Measurements from ENCODE around the gene DDX54. TPM values are rescaled to one million over a fixed set of nuclear protein-coding genes. Genes with fewer than 3 reads are reported as not detected.
A peak's percentile ranks its signal among the peaks of the same experiment; 100 is the strongest.
"Not testable (repeated sequence)": the region's sequence is repeated elsewhere in the genome, so short reads cannot be mapped to it uniquely, and the experiment has no call there.

Gene DDX54
- total RNA-seq, 1 experiment from 2014 or later: 61.9 TPM

DNA sequence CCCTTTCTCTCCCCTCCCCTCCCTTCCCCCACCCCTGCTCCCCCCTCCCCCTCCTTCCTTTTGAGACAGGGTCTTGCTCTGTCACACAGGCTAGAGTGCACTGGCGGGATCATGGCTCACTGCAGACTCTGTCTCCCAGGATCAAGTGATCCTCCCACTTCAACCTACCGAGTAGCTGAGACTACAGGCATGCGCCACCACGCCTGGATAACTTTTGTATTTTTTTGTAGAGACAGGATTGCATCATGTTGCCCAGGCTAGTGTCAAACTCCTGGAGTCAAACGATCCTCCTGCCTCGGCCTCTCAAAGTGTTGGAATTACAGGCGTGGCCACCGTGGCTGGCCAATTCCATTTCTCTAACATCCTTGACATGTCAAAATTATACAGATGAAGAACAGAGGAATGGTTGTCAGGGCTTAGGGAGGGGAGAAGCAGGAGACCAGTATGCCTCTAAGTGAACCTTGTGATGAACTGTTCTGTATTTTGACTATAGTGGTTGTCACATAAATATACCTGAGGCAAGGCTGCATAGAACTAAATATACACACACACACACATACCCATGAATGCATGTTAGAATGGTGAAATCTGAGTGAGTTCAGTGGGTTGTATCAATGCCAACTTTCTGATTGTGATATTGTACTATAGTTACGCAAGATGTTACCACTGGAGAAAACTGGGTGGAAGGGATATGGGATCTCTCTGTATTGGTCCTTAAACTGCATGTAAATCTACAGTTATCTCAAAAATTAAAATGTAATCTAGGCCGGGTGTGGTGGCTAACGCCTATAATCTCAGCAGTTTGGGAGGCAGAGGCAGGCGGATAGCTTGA lies 39.3 kb downstream of the DDX54 start:
- no peak for DNase-seq (ENCODE audit: extremely low read depth, low read depth)

GRCh38 chr12:113144806-113145205 lies 40.5 kb downstream of the DDX54 start:
- no peak for DNase-seq (ENCODE audit: extremely low read depth, low read depth)

- no peak for DNase-seq (ENCODE audit: extremely low read depth, low read depth)
Measured at GRCh38 chr12:113143959-113144358, 41.3 kb downstream of the DDX54 start.

- no peak for DNase-seq (ENCODE audit: extremely low read depth, low read depth)
Measured at GRCh38 chr12:113142886-113143332, 42.4 kb downstream of the DDX54 start.

DNA sequence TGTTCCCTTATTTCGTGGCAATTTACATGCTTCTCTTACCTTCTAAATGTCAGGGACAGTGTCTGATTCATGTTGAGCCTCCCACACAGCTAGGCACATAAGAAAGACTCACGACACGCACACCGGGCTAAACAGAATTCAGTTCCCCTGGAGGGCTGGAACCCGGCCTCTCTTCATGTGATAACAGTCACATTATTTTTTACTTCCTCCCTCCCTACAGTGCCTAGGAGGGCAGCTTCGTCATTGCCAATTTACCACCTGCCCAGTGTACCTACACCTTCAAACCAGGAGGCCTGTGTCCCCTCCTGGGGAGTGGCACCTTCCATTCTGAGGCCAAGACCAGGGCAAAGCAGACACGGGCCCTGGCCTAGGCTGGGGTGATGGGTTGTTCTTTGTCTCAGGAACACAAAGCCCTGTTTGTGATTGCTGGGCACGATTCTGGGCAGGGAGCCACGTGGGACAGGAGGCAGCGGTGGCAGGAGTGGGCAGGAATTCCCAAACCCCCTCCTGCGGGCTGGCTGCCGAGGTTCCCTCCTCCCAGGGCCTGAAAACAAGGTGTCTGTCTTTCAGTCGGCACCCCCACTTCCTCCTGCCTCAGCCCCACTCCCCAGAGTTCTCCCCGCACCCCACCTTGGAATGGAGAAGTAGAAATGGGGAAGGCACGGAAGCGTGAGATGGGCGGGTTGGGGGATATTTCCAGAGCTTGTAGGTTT lies 42.9 kb downstream of the DDX54 start:
- no peak for DNase-seq (ENCODE audit: extremely low read depth, low read depth)

DNA sequence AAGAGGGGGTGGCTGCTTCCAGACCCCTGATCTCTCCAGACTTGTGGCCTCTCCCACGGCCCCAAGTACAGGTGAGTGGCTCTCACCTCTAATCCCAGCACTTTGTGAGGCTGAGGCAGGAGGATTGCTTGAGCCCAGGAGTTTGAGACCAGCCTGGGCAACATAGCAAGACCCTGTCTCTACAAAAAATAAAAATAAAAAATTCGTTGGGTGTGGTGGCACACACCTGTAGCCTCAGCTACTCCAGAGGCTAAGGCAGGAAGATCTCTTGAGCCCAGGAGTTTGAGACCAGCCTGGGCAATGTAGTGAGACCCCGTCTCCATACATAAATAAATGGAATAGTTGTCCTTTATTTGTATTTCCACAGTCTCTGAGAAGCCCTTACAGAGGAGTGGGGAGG lies 43.6 kb downstream of the DDX54 start:
- DNase-seq (ENCODE audit: extremely low read depth, low read depth): not testable (repeated sequence)

- DNase-seq (ENCODE audit: extremely low read depth, low read depth): no peak
Measured at GRCh38 chr12:113140706-113141105, 44.6 kb downstream of the DDX54 start.

DNA sequence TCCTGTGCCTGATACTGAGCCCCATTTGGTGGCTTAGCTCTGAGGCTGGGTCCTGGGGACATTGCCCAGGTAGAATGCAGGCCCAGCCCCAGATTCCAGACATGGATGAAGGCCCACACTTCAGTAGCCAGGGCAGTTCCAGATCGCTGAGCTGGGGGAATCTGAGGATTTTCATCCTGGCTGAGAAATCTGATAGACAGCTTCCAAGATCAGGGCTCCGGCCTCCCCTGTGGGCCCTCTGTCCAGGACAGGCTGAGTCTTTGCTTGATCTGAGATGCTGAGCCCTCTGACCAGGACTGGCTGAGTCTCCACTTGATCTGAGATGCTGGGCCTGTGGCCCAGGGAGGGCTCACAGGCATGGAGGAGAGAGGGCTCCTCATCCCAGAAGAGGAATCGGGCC lies 46.5 kb downstream of the DDX54 start:
- no peak for DNase-seq (ENCODE audit: extremely low read depth, low read depth)

DNA sequence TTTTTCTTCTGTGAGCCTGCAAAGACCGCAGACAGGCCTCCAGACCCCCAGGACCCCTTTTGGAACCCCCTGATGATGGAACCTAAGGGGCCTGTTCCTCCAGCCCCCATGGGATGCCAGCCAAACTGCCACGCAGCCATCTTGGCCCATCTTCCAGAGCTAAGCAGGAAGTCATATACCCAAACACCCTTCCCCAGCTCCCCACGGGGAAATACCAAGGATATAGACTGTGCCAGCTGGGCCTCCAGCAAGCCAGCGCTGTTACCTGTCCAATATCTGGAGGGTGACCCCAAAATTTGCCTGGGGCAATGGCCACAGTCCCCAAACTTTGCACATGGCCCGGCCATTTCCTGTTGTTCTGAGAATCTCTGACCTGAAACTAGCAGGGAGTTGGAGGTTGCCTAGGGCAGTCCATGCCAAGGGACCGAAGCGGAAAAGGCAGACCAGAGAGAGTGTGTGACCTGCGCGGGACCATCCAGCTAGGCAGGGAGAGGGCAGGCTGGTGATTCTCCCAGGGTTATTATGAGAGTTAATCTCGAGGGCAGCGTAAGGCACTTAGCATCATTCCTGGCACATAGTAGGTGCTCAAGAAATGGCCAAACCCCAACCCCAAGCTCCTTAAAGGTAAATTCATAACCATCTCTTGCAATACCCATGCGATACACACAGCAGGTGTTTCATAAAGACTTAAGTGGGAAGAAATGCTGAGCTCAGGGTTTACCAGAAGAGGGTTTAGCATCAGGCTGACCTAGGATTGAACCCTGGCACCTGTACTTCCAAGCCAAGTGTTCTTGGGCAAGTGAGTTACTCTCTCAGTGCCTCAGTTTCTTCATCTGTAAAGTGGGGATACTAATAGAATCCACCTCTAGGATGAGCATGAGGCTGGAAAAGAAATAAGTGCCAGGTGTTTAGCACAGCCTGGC lies 47.2 kb downstream of the DDX54 start:
- DNase-seq (ENCODE audit: extremely low read depth, low read depth): no peak

GRCh38 chr12:113136990-113137511 lies 48.2 kb downstream of the DDX54 start:
- DNase-seq (ENCODE audit: extremely low read depth, low read depth): peak; percentile 5

- peak; percentile 23 for DNase-seq (ENCODE audit: extremely low read depth, low read depth)
Measured at GRCh38 chr12:113136128-113136989, 48.9 kb downstream of the DDX54 start.

GRCh38 chr12:113135178-113136127 lies 49.8 kb downstream of the DDX54 start, which contains the start of gene RASAL1:
TSS of gene RASAL1 (minus strand) at chr12:113135761. CDS start at chr12:113135462, 299 bp downstream.
- DNase-seq (ENCODE audit: extremely low read depth, low read depth): peak; percentile 69

DNA sequence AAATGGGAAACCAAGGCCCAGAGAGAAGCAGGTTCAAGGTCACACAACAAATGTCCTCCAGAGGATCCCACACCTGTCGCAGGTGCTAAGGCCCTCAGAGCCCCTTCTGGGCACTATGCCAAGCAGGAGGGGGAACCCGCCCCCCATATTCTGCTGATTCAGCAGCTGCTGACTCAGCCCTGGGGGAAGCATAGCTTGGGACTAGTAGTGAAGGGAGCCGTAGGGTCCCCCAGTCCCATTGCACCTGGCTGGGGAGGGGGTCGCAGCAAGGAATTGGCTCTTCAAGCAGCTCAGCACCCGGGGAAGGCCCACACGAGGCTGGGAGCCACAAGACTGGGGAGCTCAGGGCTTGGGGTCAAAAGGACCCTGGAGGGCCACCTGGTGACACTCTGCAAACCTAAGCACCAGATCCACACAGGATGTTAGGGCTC lies 50.7 kb downstream of the DDX54 start:
- DNase-seq (ENCODE audit: extremely low read depth, low read depth): no peak

GRCh38 chr12:113134071-113134470 lies 51.2 kb downstream of the DDX54 start:
- DNase-seq (ENCODE audit: extremely low read depth, low read depth): no peak

GRCh38 chr12:113133666-113134065 lies 51.6 kb downstream of the DDX54 start:
- no peak for DNase-seq (ENCODE audit: extremely low read depth, low read depth)

DNA sequence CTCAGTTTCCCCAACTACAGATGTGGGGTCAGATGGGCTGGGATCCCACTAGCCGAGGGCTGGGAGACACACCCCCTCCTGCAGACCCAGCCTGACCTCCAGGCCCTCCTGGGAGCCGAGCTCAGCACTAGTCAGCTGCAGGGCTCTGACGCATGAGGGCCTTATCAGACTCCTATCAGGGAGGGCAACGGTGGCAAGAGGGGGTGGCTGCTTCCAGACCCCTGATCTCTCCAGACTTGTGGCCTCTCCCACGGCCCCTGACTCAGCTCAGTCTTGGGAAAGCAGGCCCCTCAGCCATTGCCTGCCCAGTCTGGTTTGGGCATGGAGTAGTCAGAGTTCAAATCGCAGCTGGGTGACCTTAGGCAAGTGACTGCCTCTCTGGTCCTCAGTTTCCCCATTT lies 52.2 kb downstream of the DDX54 start:
- no peak for DNase-seq (ENCODE audit: extremely low read depth, low read depth)

DNA sequence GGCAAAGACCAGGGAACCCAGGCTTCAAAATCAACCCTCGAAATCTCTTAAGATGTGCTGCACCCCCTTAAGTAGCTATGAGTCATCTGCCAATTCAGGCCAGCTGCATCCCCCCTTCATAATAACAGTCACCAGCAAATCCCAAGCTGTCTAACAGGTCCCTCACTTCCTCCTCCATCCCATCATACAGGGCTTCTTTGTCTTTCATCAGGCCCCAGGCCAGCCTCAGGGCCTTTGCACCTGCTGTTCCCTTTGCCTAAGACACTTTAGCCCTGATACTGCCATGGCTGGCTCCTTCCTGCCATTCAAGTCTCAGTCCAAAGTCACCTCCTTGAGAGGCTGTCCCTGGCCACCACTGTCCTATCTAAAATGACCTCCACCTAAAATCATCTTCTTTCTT lies 53.7 kb downstream of the DDX54 start:
- DNase-seq (ENCODE audit: extremely low read depth, low read depth): no peak

DNA sequence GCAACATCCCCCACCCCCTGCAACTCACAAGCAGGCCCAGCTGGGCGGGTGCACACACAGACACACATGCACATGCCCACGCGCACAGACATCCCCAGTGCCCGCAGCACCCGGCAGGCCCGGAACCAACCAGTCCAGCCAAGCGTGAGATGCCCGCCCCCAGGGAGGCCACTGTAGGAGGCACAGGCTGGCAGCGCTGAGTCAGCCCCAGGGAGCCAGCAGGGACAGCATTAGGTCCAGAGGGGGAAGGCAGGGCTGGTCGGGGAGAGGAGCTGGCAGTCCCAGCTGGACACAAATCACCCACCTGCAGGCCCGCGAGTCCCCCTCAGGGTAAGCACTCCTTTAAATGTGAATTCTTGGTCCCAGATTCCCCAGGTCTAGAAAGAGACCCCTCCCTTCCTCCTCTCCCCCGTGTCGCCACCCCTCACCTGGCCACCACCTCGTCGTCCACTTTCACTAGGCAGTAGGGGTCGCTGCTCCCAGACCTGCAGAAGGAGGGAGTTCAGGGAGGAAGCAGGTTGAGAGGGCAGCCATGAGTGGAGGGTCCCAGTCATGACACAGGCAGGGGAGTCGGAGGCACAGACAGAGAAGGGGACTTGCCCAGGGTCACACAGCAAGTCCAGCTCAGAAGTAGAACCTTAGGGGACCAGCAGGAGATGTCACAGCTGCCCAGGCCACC lies 54.7 kb downstream of the DDX54 start:
- no peak for DNase-seq (ENCODE audit: extremely low read depth, low read depth)

All from NCI-H460 (cell line).